HG03196 (cell line): ENCODE measurements around the gene TIMP4.

Experiments used
- ATAC-seq: cut with Tn5 transposase; IDR thresholded peaks from one replicate; pipeline ENCODE4 v1.9.1; 2021; ENCODE audit not compliant: unreplicated experiment

TIMP4 gene

DNA sequence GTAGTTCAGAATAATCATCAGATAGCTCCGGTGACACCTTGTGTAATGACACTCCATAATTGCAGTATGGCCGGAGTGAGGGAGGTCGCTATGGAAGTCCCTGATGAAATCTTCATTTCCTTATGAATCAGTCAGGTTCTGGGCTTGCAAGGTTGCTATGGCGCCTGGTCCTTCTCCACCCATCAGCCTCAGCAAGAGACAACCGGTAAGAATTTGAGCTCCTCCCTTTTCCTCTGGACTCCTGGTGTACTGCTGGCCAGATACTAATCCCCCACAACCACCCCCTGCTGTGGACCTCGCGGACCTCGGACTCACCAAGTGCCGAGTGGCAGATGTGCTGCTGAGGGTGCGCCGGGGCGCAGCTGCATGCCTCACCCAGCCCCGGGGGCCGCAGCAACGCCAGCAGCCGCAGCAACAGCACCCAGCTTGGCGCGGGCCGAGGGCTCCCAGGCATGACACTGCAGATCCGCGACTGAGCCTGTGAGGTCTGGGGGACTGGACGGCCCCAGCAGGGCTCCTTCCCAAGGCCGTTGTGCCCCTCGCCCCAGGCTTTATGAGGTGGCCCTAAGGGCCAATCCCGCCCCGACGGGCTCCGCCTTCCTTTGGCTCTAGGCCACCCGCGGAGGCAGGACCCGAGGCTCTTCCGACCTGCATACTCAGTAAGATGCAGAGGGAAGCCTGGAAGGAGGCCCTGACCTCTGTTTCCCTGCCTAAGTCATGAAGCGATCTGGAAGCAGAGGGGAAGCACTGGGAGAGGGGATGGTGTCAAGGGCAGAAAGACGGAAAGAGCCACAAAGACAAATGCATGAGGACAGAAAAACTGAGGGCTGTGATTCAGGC is at the start of gene TIMP4:
Gene TIMP4 (minus strand): TSS at position 526 of the 840 bp plus-strand sequence. CDS start 72 bp downstream, at position 454.
- no peak for ATAC-seq

DNA sequence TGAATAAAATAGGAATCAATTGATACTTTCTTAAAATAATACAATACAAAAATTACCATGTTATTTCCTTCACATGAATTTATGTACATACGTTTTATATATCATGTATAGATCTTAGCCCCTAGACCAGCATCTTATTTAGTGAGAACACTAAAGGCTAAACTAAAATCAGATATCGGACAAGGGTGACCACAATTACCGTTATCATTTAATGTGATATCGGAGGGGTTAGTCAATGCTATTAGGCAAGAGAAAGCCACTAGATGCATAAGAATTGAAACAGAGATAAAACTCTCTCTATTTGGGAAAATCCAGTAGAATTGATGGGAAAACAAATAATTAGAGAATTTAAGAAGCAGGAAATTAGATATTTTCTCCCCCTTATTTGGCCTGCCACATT is 46.5 kb upstream of the TIMP4 start:
- no peak for ATAC-seq

DNA sequence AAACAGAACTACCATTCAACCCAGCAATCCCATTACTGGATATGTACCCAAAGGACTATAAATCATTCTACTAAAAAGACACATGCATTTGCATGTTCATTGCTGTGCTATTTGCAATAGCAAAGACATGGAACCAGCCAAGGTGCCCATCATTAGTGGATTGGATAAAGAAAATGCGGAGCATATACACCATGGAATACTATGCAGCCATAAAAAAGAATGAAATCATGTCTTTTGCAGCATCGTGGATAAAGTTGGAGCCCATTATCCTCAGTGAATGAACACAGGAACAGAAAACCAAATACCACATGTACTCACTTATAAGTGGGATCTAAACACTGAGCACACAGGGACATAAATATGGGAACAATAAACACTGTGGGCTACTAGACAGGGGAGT is 43.1 kb upstream of the TIMP4 start:
- no peak for ATAC-seq

DNA sequence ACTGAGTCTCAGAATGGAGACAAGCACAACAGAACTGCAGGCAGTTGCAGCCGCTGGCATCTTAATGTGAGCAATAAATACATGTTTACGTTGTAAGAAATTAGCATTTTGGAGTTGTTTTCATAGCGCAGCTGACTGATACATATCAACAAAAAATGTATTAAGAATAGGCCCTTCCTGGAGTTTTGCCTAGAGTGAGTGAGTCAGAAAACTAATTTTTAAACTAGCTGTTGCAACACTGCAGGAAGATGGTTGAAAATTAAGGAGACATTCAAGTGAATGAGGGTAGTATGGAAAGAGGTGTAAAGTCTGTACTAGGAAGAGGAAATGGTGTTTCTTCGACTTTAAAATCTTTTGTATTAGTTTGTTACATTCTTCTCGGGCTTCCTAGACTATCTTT is 39.6 kb upstream of the TIMP4 start:
- no peak for ATAC-seq

DNA sequence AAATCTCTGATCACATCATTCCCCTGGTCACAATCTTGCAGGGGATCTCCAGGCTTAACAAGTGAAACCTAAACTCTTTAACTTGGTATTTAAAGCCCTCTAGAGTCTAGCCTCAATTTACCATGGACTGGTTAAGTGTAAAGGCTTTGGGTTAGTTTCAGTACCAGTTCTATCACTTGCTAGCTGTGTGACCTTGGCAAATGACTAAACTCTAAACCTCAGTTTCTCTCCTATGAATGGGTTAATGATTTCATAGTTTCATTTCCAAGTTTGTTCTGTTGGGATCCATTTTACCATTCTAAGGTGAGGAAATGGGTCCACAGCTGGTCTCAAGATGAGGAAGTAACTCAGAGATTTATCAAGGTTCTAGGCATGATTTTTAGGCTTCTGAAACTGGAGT is 38.8 kb upstream of the TIMP4 start:
- ATAC-seq = peak; percentile 42

DNA sequence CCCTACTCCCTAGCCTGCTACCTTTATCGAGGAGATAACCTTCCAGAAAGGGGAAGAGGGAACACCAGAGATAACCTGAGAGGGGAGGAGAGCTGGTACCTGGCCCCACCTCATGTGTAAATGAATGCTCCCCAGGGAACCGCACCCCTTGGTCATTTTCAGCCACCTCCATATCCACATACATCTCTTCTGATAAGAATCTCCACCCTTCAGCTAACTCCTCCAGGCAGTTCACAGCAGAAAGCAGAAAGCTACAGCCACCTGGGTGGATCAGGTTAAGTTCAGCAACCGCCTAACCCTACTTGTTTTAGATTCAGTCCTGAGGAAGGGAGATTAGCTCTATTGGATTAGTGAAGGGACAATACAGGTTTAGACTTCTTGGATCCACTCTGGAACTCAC is 38.0 kb upstream of the TIMP4 start:
- no peak for ATAC-seq

DNA sequence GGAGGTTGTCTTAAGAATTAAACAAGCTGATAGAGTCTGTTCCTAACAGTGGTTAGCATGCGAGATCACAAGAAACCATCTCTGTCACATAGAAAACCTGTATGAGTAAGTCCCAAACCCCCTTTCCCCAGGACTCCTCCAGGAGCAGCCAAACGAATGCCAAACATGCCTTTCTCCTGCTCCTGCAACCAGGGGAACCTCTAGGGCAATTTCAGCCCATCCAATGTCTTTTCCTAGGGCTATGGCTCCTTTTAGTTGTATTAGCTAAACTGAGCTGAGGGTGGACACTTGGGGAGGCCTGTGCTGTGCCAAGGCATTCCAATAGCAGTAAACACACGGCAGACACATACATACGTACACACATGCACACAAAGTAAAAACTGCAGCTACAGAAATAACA is 36.5 kb upstream of the TIMP4 start:
- ATAC-seq = no peak

DNA sequence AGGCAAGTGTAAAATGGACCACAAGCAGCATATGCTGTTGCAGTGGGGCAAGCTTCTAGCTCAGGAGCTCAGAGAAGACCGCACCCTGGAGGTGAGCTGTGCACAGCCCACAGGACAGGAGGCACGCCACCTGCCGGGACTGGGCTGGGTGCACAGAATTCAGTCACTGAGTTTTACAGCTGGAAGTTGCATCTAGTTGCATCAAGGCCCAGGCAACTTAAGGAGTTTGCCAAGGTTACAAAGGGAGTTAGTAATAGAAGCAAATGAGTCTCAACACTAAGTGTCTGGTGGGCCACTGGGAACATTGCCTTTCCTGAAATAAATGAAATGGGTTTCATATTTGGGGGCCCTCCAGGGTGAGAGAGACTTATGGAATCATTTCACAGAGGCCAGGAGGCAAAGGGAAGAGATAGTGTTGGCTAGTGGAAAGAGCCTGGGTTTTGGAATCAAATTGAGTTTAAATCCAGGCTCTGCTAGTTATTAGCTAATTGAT is 36.0 kb upstream of the TIMP4 start:
- ATAC-seq = peak; percentile 41

DNA sequence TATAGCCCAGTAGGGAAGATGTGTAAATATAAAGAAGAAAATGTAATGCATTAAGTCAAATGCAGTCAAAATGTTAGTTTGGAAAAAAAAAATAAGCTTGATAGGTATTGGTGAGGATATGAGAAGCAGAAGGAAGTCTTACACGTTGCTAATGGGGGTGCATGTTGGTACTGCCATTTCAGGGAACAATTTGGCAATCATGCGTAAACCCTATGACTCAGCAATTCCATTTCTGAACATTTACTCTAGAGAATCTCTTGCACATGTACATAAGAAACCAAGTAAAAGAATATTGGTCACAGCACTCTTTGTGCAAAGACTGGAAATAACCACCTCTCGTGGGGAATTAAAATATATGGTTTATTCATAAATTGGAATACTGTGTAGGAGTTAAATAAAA is 35.5 kb upstream of the TIMP4 start:
- ATAC-seq = peak; percentile 35

DNA sequence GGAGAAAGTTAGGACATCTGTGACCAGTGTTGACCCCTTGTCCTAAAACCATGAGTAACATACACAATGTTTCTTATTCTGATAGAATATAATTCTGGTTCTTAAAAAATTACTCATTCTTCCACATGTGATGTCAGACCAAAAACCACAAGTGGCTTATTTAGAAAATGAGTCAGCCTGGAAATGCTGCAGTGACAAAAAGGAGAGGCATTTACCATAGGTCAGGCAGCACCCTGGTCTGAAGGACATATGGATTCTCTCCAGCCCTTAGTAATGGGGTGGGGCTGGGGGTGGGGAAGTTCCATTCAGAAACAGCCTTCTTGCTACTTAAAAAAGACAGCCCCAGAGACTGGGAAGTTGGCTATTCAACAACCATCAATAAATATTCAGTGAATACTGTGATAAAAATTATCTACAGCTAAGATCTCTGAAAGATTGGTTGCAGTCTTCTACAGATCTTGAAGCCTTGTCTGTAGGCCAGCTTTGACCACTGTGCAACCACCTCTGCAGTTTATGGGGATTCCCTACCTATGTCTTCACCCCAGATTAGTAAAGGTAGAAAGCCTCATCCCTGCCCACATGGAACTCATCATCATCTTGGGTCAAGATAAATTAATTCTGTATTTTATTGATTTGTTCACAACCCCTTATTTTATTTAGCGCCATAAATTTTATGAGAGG is 34.9 kb upstream of the TIMP4 start:
- ATAC-seq = peak; percentile 51

DNA sequence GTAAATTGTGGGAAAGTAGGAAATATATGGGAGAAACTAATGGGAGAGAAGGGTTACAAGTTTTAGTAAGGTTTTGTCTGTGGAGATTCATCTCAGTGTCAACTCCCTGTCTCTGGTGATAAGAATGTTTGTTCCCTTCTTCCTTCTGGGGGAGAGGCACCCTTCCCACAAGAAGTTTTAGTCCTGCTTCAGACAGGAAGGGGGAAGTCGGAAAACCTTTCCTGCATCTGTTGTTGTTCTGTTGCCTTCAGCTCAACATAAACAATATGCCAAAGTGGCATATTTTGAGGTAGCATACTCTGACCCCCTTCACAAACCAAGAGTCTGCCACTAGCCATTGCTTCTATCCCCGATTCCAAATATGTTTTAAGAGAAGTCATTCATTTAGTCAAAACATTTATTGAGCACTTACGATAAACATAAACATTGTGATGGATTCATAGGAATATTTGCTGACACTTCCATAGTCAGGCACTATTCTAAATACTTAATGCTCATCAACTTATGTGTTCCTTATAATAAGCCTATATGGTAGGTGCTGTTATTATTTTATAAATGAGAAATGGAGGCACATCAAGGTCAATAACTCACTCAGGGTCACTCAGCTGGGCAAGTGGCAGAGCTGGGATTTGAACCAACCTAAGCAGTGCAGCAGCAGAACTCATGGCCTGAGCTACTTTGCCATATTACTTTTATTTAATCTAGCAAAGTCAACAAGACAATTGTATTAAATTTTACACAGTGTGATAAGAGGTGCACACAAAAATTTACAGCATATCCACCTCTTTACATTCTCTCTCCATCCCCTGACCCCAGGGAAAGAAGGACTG is 34.2 kb upstream of the TIMP4 start:
- no peak for ATAC-seq

DNA sequence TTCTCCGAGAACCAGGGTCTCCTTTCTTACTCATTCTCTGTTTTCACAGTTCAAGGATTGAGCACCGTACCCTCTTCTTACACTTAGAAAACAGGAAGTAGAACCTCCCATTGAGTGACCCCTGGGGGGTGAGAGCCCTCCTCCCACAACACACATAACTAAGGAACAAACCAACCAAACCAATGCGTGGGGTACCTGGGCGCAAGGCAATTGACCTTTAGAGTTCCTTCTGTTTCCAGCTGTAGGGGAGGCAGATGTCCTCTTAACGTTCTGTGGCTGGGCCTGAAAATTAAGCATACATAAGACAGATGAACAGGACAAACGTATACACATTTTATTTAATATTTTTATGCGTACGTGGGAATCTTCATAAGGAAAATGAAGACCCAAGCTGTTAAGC is 33.5 kb upstream of the TIMP4 start:
- ATAC-seq = no peak

DNA sequence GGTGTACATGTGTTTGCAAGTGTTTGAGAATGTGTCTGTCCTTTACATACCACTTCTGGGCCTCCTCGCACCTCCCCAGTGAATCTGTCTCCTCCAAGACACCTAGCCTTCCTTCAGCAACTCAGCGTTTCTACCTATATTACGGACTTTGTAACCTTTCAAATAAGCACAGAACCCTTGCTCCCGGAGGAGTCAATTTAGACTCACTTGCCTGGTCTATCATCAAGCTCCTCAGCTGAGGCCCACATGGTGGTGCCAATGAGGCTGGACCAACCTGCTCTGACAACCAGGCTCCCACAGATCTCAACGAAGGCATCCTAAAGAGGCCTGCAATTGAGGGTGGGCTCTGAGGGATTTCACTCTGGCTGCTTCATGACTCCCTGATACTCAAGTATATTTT is 32.8 kb upstream of the TIMP4 start:
- ATAC-seq = no peak

DNA sequence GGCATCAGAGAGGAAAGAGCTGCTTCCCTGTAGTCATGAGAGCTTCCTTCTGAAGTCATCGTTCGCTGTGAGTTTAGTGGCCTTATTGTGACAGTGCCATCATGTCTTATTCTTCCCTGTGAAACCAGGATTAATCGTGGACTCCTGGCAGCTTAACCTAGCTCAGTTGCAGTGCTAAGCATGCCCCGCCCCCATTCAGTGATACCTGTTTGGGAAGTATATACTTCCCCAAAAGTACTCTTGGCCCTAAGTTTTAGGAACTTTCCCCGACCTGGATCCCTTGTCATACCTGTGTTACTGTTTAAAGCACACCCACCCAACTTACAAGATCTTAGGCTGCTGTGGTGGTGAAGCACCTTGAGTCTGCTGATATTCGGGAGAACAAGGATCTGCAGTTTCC is 32.1 kb upstream of the TIMP4 start:
- ATAC-seq = no peak

DNA sequence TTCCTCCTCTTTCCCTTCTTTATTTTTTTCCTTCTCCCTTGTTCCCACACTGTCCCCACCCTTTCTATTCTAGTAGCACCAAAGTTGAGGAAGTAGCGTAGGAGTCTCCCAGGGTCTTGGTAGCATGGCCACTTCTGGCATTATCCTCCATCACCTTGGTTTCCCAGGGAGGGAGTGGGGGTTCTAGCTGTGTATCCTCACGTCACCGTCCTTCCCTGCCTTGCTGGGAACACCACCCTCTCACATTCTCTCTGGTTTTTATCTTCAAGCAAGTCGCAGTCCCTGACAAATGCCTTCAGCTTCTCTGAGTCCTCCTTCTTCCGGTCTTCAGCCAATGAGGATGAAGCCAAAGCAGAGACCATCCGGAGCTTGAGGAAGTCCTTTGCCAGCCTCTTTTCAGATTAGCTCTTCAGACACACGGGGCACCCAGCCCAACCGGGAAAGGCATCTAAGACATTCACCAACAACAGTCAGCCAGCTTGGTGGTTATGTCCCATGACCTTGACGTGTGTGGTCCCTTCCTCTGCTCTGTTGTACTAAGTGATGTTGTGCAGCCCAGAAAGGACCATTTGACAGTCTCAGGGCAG is 31.6 kb upstream of the TIMP4 start:
- no peak for ATAC-seq

DNA sequence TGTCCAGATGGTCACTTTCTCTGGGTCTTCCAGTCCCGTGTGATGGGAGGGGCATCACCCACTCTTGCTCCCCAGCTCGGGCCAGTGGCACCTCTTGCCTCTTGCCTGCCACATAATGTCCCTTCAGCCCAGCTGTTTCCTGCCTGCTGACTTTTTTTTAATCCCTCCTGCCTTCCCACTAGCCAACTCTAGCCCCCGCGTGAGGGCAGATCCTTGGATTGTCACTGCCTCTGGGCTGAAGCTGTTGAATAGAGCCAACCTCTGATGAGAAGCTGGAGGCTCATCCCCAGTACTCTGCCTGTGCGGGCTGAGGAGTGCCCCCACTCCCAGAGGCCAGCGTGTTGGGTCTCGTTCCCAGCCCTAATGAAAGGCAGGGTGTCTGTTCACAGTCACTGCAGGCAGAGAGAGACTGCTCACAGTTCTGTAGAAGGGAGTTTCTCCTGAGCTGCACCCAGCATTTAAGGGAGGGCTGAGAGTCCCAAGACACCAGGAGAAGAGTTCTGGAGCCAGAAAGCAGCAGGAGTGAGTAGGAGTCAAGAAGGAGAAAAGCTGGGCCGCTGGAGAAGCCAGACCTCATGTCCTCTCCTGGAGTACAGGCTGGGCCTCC is 30.1 kb upstream of the TIMP4 start:
- no peak for ATAC-seq

DNA sequence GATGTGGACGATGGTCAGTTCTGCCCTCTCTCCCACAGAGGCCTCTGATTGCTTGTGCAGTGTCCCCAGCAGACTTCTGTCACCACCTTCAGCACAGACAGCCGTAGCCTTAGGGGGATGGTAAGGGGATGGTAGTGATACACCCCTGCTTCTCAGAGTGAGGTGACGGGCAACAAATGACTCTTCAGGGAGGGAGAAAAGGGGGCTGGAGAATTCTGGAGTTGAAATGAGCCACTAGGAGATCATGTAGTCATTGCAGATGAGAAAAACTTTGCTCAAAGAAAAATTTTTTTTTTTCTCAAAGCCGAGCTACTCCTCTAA is 29.6 kb upstream of the TIMP4 start:
- ATAC-seq = no peak

DNA sequence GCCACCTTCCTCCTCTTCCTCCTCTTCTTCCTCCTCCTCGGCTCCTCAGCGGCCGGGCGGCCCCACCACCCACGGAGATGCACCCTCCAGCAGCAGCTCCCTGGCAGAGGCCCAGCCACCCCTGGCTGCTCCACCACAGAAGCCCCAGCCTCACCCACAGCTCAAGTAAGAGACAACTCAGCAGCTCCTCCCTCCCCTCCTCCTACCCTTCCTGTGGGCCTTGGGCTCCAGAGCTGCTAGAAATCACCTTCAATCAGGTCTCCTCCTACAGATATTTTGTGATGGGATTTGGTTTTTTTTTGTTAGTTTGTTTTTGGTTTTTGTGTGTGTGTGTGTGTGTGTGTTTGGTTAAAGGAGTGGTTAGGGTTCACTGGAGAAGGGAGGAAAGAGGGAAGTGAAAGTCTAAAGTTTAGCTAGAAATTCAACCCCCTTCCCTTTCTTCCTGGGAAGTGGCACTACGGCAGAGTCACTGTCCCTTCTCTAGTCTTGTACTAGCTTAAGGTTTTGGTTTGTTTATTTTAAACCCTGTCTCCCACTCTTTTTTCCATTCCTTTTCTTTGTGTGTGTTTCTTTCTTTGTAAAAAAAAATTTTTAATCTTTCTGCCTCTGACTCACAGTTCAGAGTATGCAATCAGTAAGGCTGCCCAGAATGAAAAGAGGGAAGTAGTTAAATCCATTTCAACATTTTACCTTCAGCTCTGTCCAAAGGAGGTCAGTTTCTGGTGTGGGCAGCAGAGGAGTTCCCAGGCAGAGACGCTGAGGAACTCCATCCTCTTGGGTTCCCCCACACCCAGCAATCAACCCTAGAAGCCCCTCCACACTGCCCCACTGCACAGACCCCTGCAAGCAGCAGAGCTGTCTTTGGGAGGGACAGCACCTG is 29.0 kb upstream of the TIMP4 start:
- ATAC-seq = peak; percentile 64

DNA sequence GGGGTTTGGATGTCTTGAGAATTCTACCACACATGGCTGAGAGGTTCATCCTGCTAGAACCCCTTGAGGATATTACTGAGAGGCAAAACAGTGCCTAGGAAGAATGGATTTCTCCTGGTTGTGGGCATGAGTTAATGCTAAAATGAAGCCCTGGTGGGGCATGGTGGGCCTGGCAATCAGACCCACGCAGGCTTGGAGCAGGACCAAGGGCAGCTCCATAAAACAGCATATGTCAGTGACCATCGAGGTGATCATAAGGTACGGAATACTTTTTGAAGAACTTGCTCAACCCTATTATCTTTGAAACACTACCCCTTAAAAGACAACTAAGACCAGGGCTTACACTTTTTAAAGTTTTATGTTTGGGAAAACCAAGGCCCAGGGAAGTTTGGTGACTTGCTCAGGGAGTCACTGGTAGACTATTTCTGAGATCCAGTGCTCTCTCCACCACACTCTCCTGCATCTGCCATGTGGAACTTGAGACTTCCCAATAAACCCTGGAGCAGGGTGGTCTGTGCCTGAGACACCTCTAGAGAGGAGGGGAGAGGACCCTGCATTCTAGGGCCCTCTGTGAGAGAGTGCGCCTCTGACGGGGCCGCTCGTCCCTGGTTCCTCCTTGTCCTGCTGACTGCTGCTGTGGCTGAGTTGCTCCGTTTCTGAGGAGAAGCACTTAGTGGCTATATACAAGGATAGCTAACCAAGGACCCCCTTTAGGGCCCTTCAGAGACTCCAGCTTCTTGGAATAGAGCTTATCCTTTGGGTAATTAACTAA is 28.0 kb upstream of the TIMP4 start:
- no peak for ATAC-seq
